Activated effector memory CD4-positive, alpha-beta T cell treated with Interleukin-2 at 50 U/mL for 16 hours (primary cell): ENCODE data around the gene AUTS2.

Experiments used
- DNase-seq: peaks from one replicate; pipeline ENCODE4 v3.0.0-alpha.2; 2020

The AUTS2 gene

DNA sequence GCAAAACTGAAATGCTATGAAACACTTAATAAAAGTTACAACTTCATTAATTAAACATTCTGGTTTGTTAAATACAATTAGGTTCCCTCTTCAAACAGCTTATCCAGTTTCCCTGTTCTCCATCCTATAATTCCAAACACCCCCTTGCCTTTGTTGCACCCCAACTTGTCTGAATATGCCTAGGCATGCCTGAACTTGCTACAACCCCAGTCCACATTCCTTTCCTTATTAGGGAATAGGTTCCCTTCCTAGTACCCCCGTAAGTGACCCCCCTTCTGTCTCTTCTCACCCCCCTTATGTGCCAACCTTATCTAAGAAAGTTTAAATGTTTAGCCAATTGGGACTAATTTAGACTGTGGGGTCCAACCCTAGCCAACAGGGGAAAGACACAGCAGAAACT lies 1238.0 kb downstream of the AUTS2 start:
- DNase-seq, result no peak

DNA sequence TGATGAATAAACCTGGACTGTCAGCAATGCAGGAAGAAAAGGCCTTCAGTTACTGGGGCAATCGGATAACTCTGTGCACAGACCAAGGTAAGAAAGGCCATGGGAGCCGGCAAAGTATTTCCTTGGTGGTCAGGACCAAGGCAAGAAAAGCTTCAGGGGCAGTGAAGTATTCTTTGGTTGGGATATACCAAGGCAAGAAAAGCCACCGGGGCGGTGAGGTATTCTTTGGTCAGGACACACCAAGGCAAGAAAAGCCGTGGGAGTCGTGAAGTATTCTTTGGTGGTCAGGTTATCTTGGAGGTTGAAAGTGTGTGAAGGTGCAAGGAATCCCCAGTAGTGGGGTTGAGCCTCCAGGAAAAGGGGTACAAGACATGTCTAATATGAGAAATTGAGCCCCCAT lies 1238.7 kb downstream of the AUTS2 start:
- DNase-seq, result no peak

DNA sequence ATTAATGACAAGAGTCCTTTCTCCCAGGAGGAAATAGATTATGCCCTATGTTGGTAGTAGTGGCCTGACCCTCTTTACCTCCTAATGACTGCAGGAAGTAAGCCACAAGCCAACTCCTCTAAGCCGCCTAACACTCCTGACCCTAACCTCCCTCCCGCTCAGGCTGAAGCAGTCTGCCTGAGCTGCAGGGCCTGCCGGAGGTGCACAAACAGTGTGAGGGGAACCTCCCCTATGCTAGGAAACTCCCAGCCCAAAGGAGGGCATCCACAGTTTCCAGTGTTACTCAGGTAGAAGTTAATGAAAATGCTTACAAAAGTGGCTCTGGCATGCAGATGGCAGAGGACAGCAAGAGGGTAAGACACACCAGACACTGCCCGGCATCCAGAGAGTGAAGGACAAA lies 1239.3 kb downstream of the AUTS2 start:
- DNase-seq, result no peak

DNA sequence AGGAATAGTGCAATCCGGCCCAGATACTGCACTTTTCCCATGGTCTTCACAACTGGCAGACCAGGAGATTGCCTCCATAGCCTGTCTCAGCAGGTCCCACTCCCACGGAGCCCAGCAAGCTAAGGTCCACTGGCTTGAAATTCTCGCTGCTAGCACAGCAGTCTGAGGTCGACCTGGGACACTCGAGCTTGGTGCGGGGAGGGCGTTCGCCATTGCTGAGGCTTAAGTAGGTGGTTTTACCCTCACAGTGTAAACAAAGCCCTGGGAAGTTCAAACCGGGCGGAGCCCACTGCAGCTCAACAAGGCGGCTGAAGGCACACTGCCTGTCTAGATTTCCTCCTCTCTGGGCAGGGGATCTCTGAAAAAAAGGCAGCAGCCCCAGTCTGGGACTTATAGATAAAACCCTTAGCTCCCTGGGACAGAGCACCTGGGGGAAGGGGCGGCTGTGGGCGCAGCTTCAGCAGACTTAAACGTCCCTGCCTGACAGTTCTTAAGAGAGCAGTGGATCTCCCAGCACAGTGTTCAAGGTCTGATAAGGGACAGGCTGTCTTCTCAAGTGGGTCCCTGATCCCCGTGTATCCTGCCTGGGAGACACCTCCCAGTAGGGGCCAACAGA lies 1240.1 kb downstream of the AUTS2 start:
- no peak for DNase-seq
